Upper lobe of left lung (tissue), 6 donors: ENCODE data around the gene DNAJA2. TPM values are rescaled to one million over a fixed set of nuclear protein-coding genes. Genes with fewer than 3 reads are reported as not detected.

Experiments
- ATAC-seq, 2 donors: fragments of 200-7000 bp; cut with Tn5 transposase; one replicate each; pipeline ENCODE4 v1.9.1; 2022; ENCODE audit warnings: mild to moderate bottlenecking in 2 of 2, moderate library complexity in 2 of 2; ENCODE audit not compliant: low FRiP score in 2 of 2
- DNase-seq, 2 donors: peaks; one replicate each; pipeline ENCODE4 v3.0.0-alpha.2; 2019 to 2020
- H3K27ac ChIP-seq, 4 donors: fragments of 200-600 bp; sonication (generic); one replicate each; pipeline ENCODE4 v1.5.1; 2016 to 2019
- H3K27me3 ChIP-seq, 4 donors: fragments of 200-600 bp; sonication (generic); one replicate each; pipeline ENCODE4 v1.5.1; 2017 to 2019
- H3K36me3 ChIP-seq, 4 donors: fragments of 200-600 bp; sonication (generic); one replicate each; pipeline ENCODE4 v1.5.1; 2016 to 2019
- H3K4me1 ChIP-seq, 4 donors: fragments of 200-600 bp; sonication (generic); one replicate each; pipeline ENCODE4 v1.5.1; 2018 to 2019
- H3K4me3 ChIP-seq, 4 donors: fragments of 200-600 bp; sonication (generic); one replicate each; pipeline ENCODE4 v1.5.1; 2017 to 2019; ENCODE audit warnings: mild to moderate bottlenecking in 2 of 4, moderate library complexity in 1 of 4
- H3K9me3 ChIP-seq, 4 donors: fragments of 200-600 bp; sonication (generic); one replicate each; pipeline ENCODE4 v1.5.1; 2018 to 2019
- CTCF ChIP-seq, 6 experiments: fragments of 450-650 bp in 4 of 6; fragments of 200-600 bp in 2 of 6; sonication (generic) in 2 of 6; IDR thresholded peaks; one replicate each; pipeline ENCODE4 v1.5.1; 2016 to 2019; ENCODE audit warnings: antibody characterized with exemption in 6 of 6
- EP300 ChIP-seq, 4 donors: sonication (generic); formaldehyde crosslinking; IDR thresholded peaks; one replicate each; pipeline ENCODE4 v1.5.1; 2017; ENCODE audit warnings: antibody characterized with exemption in 4 of 4, control low read depth in 2 of 4
- POLR2A ChIP-seq, 4 donors: fragments of 450-650 bp; IDR thresholded peaks; one replicate each; pipeline ENCODE4 v1.5.1; 2016 to 2017; ENCODE audit warnings: antibody characterized with exemption in 4 of 4, mild to moderate bottlenecking in 2 of 4
- POLR2AphosphoS5 ChIP-seq, 2 donors: sonication (generic); formaldehyde crosslinking; IDR thresholded peaks; one replicate each; pipeline ENCODE4 v1.5.1; 2017; ENCODE audit warnings: antibody characterized with exemption in 2 of 2
- WGBS, 2 donors: methylation state at CpG; one replicate each; pipeline ENCODE4 v1.1.5; 2017 to 2018; 5-methylcytosine and 5-hydroxymethylcytosine counted together
- total RNA-seq, 6 donors: library from RNA; depleted of rRNA in 4 of 6; stranded (reverse); fragments of >200 nt in 4 of 6; gene quantifications; one replicate each; pipeline versions ENCODE4 v1.1.0 to v1.2.1, GENCODE V29; 2016 to 2021
- donor health status: DM: no; HTN: no; CAD: no; lungs with moderate emphysema.
- donor health status: DM: no; HTN: yes; CAD: no; lungs with severe emphysema.

The DNAJA2 gene
- total RNA-seq, 6 donors from 2014 or later: 15.7 to 51.2 (median 41.0) TPM

GRCh38 chr16:46927273-46927672, 46.2 kb downstream of the DNAJA2 start:
- no peak for TF ChIP-seq POLR2A (IDR thresholded peaks at IDR 0.05)
- TF ChIP-seq POLR2AphosphoS5 (IDR thresholded peaks at IDR 0.05): no peak
- TF ChIP-seq CTCF (IDR thresholded peaks at IDR 0.05): no peak
- TF ChIP-seq EP300 (IDR thresholded peaks at IDR 0.05): no peak

GRCh38 chr16:46926470-46927225, 46.8 kb downstream of the DNAJA2 start:
- no peak for TF ChIP-seq POLR2A (IDR thresholded peaks at IDR 0.05)
- TF ChIP-seq EP300 (IDR thresholded peaks at IDR 0.05): no peak
- TF ChIP-seq POLR2AphosphoS5 (IDR thresholded peaks at IDR 0.05): no peak
- no peak for TF ChIP-seq CTCF (IDR thresholded peaks at IDR 0.05)
- Histone ChIP-seq H3K27me3 (no peaks in the 10 kb centered on the region), H3K9me3 (no peaks in the 10 kb centered on the region), H3K27ac (no peak overlapping the region), H3K36me3 (peaks cover 0 to 21% (median 10%) of the 10 kb centered on the region in 4 donors), H3K4me3 (no peak overlapping the region), H3K4me1 (peaks cover 0 to 8% (median 1%) of the 10 kb centered on the region in 4 donors)
- DNase-seq: no peak
- ATAC-seq: no peak
- WGBS, 2 donors: 92 to 95% methylated on average over 4 to 13 of the region's 13 CpGs

More at GRCh38 chr16:46927273-46927672, 46.2 kb downstream of the DNAJA2 start:
- H3K4me1 ChIP-seq: peaks cover 0 to 8% (median 0%) of the 10 kb centered on the region in 4 donors
- no peak overlapping the region for H3K4me3 ChIP-seq
- DNase-seq (no peak), ATAC-seq (no peak)
- no peaks in the 10 kb centered on the region for H3K27me3 ChIP-seq
- H3K27ac ChIP-seq: no peak overlapping the region
- H3K9me3 ChIP-seq: no peaks in the 10 kb centered on the region
- peaks cover 0 to 21% (median 10%) of the 10 kb centered on the region in 4 donors for H3K36me3 ChIP-seq
- WGBS, 2 donors: 97% methylated on average over 8 of the region's 8 CpGs

- H3K27ac ChIP-seq: no peak overlapping the region
- no peak overlapping the region for H3K4me3 ChIP-seq
- no peaks in the 10 kb centered on the region for H3K9me3 ChIP-seq
- no peaks in the 10 kb centered on the region for H3K27me3 ChIP-seq
- H3K36me3 ChIP-seq: peaks cover 0 to 21% (median 10%) of the 10 kb centered on the region in 4 donors
- DNase-seq (no peak), ATAC-seq (no peak)
- TF ChIP-seq EP300 (IDR thresholded peaks at IDR 0.05): no peak
- TF ChIP-seq POLR2A (IDR thresholded peaks at IDR 0.05): no peak
- no peak for TF ChIP-seq CTCF (IDR thresholded peaks at IDR 0.05)
- TF ChIP-seq POLR2AphosphoS5 (IDR thresholded peaks at IDR 0.05): no peak
- peaks cover 0 to 5% (median under 1%) of the 10 kb centered on the region in 4 donors for H3K4me1 ChIP-seq
- 91 to 93% methylated on average over 3 to 6 of the region's 6 CpGs for WGBS, 2 donors
Measured at GRCh38 chr16:46924402-46924801, 49.1 kb downstream of the DNAJA2 start.

GRCh38 chr16:46923513-46924295, 49.8 kb downstream of the DNAJA2 start:
- Histone ChIP-seq H3K4me1 (peaks cover 0 to 5% (median 0%) of the 10 kb centered on the region in 4 donors), H3K4me3 (no peak overlapping the region), H3K27ac (no peak overlapping the region), H3K9me3 (no peaks in the 10 kb centered on the region), H3K27me3 (no peaks in the 10 kb centered on the region), H3K36me3 (peaks cover 0 to 16% (median 10%) of the 10 kb centered on the region in 4 donors)
- DNase-seq (no peak), ATAC-seq (no peak)
- WGBS, 2 donors: 89 to 90% methylated on average over 18 to 19 of the region's 19 CpGs
- TF ChIP-seq POLR2A (IDR thresholded peaks at IDR 0.05): no peak
- no peak for TF ChIP-seq CTCF (IDR thresholded peaks at IDR 0.05)
- TF ChIP-seq POLR2AphosphoS5 (IDR thresholded peaks at IDR 0.05): no peak
- TF ChIP-seq EP300 (IDR thresholded peaks at IDR 0.05): no peak
